Bronchial epithelial cell (primary cell): ENCODE data around the gene FASTK. TPM values are rescaled to one million over a fixed set of nuclear protein-coding genes. Genes with fewer than 3 reads are reported as not detected.

Experiments used
- DNase-seq: peaks from one replicate; pipeline ENCODE4 v3.0.0-alpha.2; 2010; ENCODE audit warnings: low read depth
- FAIRE-seq: peaks from 2 replicates; lab custom pipeline; 2011; peaks lifted over from hg19 to GRCh38; lab: Jason Lieb, UNC
- H3K27me3 ChIP-seq: 2 replicates; pipeline ENCODE4 v1.5.1; 2011; ENCODE audit warnings: low read length; ENCODE audit not compliant: control insufficient read depth, insufficient read depth
- H3K36me3 ChIP-seq: 2 replicates; pipeline ENCODE4 v1.5.1; 2011; ENCODE audit warnings: low read length; ENCODE audit not compliant: control insufficient read depth, insufficient read depth
- H3K4me3 ChIP-seq: 2 replicates; pipeline ENCODE4 v1.5.1; 2011; ENCODE audit warnings: mild to moderate bottlenecking, low read depth, low read length, control low read depth
- CTCF ChIP-seq: IDR thresholded peaks from 2 replicates; pipeline ENCODE4 v1.5.1; 2011; ENCODE audit warnings: mild to moderate bottlenecking, moderate library complexity, low read length, control low read depth, inconsistent platforms; ENCODE audit not compliant: insufficient read depth, severe bottlenecking
- total RNA-seq: library from RNA; depleted of rRNA; stranded (reverse); fragments of >200 nt; gene quantifications from 2 replicates; pipeline ENCODE4 v1.2.1, GENCODE V29; 2014

FASTK gene
- total RNA-seq, 1 donor from 2014 or later, result 51.6 TPM

- peak; percentile 80 for FAIRE-seq
- DNase-seq, result peak; percentile 78
- Histone ChIP-seq H3K36me3 (peaks cover 59% of the 10 kb centered on the region), H3K4me3 (no peak overlapping the region), H3K27me3 (no peaks in the 10 kb centered on the region)
- peak; percentile 100 for TF ChIP-seq CTCF
Measured at GRCh38 chr7:151123822-151124464, 43.3 kb upstream of the FASTK start.

- no peak for TF ChIP-seq CTCF
- no peaks in the 10 kb centered on the region for H3K27me3 ChIP-seq
- DNase-seq (no peak), FAIRE-seq (no peak)
- peaks cover 59% of the 10 kb centered on the region for H3K36me3 ChIP-seq
- no peak overlapping the region for H3K4me3 ChIP-seq
Measured at GRCh38 chr7:151123158-151123821, 42.7 kb upstream of the FASTK start.

DNA sequence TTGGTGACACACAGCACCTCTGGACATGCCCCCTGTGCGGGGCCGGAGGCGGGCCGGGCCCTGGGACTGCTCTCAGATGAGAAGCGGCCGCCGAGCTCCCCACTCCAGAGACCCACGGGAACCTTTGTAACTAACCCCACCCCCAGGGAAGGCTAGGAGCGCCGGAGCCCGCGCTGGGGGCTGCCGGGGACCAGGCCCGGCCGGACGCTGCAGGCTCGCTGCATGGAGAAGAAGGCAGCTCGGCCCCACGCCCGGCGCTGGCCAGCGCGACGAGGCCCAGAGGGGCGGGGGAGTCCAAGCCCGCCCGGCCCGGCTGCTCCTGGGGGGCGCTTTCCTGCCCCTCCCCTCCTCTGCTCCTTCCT lies 42.2 kb upstream of the FASTK start:
- FAIRE-seq, result no peak
- no peak for TF ChIP-seq CTCF
- Histone ChIP-seq H3K36me3 (peaks cover 60% of the 10 kb centered on the region), H3K4me3 (no peak overlapping the region), H3K27me3 (no peaks in the 10 kb centered on the region)
- DNase-seq, result no peak

GRCh38 chr7:151122276-151122675 lies 41.7 kb upstream of the FASTK start:
- H3K36me3 ChIP-seq, result peaks cover 62% of the 10 kb centered on the region

DNA sequence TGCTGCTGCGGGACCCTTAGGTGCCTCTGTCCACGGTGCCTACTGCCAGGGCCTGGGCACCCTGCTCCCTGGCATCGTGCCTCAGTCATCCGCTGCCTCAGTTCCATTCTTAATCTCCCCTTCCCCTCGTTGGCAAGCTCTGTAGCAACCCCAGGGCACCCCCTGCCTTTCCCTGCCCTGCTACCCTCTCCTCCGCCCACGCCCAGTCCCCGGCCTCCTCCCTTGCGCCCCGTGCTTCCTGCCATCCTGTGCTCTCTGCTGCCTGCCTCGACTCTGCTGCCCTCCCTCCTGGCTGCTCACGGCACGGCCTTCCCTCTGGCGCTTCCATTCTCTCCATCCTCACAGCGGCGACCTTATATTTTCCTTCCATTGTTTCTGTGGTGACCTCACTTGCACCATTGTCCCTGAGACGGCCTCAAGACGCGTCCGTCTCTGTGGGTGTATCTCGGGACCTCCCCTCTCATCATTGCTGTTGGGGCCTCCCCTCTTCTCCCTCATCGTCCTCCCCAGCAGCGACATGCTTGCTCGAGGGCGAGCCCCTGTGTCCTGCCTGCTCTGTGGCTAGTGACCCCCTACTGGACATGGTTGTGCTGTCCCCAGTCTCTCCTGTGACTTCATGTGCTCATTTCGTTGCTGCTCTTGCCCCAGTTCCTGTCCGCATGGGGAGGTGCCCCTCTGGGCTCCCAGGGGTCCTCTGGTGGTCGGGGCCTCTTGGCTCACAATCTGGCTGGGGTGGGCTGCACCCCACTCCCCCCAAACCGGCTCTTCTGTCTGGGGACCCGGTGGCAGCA lies 41.0 kb upstream of the FASTK start:
- TF ChIP-seq CTCF, result no peak
- H3K4me3 ChIP-seq, result no peak overlapping the region
- no peak for DNase-seq
- no peaks in the 10 kb centered on the region for H3K27me3 ChIP-seq
- no peak for FAIRE-seq
- H3K36me3 ChIP-seq, result peaks cover 60% of the 10 kb centered on the region

More at GRCh38 chr7:151122276-151122675, 41.7 kb upstream of the FASTK start:
- FAIRE-seq (no peak), DNase-seq (no peak)
- Histone ChIP-seq H3K27me3 (no peaks in the 10 kb centered on the region), H3K4me3 (no peak overlapping the region)
- TF ChIP-seq CTCF, result peak; percentile 28
